LNCAP (cell line): ENCODE data around the gene LYPD6.

Source experiments
- CTCF ChIP-seq: fragments of 450-650 bp; IDR thresholded peaks from 2 replicates; pipeline ENCODE4 v1.5.1; 2017; ENCODE audit warnings: mild to moderate bottlenecking

The LYPD6 gene

GRCh38 chr2:149442346-149442745 lies 112.0 kb downstream of the LYPD6 start:
- TF ChIP-seq CTCF = no peak

DNA sequence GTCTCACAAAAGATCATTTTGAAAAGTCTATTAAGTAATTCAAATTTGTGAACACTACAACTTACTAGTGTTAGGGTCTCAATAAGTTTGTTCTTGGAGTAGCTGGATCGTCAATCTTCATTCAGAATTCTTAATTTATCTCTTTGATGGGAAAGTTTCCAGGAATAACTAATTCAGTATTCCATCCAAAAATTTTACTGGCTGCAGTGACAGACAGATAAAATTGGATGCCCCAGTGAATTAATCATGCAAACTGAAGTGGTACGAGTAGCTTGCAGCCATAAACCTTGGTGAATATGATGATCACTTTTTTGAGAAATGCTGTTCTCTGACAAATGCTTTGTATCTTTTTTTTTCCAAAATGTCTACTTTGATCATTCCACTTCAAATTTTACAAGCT lies 112.8 kb downstream of the LYPD6 start:
- no peak for TF ChIP-seq CTCF

DNA sequence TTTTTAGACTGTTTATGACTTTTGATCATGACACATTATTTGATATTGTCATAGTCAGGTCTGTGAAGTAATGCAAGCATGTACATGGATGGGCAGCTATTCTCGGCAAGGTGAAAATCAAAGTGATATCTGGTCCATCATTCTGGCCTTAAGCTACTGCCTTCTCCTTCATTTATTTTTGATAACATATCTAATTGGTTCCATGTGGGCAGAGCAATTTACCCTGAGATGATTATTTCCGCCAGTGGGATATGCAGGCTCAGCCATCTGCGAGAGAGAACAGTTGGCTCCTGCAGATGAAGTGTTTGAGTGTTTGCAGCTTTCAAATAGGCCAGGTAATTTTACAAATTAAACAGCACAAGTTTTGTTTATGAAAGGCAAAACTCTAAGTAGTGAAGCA lies 116.4 kb downstream of the LYPD6 start:
- no peak for TF ChIP-seq CTCF

GRCh38 chr2:149448315-149448714 lies 117.9 kb downstream of the LYPD6 start:
- no peak for TF ChIP-seq CTCF

- no peak for TF ChIP-seq CTCF
Observed at GRCh38 chr2:149449017-149449416, 118.6 kb downstream of the LYPD6 start.

DNA sequence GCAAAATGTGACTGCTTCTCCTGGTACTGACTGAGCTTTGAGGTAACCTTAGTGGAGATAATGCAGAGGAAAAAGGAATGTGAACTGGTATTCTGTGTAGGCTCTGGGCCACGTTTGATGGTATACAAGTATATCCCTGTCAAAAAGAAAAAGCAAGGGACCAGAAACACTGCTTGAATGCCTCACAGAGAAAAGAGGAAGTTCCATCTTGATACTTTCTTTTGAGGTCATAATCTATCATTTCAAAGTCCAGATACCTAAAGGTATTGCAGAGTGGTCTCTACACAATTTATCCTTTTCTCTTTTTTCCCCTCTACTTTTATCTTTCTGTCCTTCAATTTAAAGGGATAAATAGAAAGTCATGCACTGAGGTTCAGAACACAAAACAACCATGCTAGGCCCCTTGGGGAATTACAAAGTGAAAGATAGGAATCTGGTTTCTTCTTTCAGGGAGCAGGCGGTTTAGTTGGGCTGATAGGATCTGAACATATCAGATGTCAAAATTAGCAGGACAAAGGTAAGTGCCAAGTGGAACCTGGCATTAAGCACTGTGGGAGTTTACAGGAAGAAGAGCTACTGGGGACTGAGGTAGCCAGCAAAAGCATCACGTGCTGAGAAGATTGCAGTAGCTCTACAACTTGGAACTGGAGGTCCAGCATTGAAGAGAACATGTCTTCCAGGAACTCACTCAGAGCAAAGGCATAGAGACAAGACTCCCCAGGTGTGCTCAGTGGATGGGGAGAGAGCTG lies 121.2 kb downstream of the LYPD6 start:
- no peak for TF ChIP-seq CTCF

GRCh38 chr2:149456285-149456684 lies 125.9 kb downstream of the LYPD6 start:
- no peak for TF ChIP-seq CTCF

DNA sequence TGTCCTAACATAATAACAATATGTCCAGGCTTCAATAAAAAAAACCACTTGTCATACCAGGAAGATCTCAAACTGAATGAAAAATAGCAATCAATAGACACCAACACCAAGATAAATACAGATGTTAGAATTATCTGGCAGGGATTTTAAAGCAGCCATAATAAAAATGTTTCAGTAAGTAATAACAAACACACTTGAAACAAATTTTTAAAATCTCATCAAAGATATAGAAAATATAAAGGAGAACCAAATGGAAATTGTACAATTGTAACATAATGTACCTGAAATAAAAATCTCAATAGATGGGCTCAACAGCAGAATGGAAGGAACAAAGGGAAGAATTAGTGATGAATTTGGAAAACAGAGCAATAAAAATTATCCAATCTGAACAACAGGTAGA lies 128.1 kb downstream of the LYPD6 start:
- no peak for TF ChIP-seq CTCF
